ENCODE data around the gene POGZ. TPM values are rescaled to one million over a fixed set of nuclear protein-coding genes. Genes with fewer than 3 reads are reported as not detected.
"Not testable (repeated sequence)": the region's sequence is repeated elsewhere in the genome, so short reads cannot be mapped to it uniquely, and the experiment has no call there.

POGZ gene
- total RNA-seq, 1 donor from 2014 or later: 12.2 TPM

DNA sequence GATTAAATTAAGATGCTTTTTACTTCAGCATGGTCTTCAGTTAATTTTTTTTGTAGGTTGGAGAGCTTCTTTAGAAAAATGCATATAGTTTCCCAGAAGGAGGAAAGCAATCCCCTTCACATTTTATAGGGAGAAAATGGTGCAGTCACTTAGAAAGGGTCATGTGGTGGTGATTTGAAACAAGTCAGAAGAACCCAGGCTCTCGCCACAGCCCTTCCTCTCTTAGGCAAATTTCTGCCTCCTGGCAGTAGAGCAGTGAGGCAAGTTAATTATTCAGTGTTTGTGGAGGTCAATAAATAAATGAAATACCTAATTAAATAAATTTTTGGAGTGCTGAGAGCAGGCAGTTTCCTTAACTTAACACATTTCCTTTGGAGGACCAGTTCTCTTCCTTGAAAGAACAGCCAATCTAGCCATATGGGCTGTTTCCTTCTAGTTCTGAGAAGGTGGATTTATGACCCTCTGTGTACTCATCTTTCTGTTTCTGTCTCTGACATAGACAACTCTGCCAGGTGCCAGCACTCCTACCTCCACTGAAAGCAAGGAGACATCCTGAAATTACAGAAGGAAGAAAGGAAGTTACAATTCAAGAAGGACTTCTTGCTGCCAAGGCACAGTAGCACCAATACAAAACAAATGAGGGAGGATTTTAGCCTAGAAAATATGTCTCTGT is 19.0 kb upstream of the POGZ start:
- no peak for DNase-seq (ENCODE audit: low read depth, low spot score)

- no peak for DNase-seq (ENCODE audit: low read depth, low spot score)
These were observed 17.8 kb upstream of the POGZ start for GRCh38 chr1:151477066-151477465.

- no peak for DNase-seq (ENCODE audit: low read depth, low spot score)
These were observed 16.8 kb upstream of the POGZ start for GRCh38 chr1:151476083-151476482.

DNA sequence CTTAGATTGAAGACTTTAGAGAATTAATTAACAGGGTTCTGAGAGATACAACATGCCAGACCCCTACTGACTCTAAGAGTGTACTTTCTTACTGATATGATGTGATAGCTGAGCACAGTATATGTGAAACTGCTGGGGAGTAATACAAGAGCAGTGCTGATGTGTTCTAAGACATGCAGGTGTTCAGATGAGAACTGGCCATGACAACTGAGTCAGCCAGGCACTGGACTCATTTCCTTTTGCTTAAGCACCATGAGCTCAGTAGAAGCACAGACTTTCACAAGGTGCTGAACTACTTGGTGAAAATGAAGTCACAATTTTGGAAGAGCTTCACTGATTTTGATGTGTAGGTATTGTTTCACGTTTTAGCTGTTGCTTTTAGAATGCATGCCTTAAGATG is 15.9 kb upstream of the POGZ start:
- DNase-seq (ENCODE audit: low read depth, low spot score): no peak

- DNase-seq (ENCODE audit: low read depth, low spot score): no peak
These were observed 15.5 kb upstream of the POGZ start for GRCh38 chr1:151474745-151475144.

DNA sequence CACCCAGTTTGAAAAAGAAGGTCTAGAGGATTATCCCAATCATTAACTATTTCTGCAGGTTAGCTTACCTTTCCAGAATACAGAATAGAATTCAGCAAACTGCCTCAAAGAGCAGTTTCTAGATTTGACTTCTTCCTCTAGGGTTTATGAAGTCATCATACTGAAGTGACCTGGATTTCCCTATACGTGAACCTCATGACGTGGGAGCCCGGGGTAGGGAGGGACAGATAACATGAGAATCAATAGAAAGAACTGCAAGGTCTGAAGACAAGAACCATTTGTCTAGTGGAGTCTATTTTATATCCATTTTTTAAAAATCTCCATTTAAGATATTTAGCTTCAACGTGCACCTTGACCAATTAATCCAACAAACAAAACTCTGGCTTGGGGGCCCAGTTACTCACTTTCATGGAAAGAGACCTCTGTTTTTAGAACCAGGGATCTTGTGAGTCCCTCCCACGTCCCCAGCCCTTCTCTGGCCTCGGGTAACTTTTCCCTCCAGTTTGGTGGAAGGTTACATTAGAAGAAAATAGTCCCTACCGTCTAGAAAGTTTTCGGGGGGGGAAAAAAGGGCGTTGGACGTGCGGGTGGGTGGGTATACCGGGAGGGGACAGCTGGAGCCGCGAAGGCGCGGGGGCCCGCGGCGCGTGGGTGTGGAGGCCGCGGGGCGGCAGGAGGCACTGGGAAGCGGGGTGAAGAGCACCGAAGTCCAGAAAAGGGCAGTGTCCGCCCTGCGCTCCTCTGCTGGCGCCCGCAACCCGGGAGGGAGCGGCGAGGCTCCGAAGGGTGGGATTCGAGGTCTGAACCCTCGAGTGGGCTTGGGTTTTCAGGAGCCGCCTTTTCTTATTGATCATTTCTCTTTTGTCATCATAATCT is 13.8 kb upstream of the POGZ start:
- peak; percentile 17 for DNase-seq (ENCODE audit: low read depth, low spot score)

DNA sequence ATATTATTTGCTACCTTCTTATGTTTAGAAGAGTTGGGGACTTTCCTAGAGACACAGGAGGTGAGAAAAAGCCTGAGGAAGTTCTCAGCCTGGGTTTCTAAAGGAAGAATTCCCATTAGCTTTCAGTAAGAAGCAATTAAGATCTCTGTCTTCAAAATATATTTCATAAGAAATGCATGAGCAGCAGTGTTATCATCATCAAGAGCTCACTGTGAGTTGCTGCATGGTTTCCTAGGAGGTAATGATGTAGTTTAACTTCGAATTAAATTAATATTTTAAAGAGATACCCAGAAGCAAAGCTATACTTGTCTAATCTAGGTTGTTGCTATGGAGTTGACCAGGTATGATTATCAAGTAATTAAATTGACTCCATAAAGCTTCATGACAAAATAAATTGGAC is 5.7 kb upstream of the POGZ start:
- no peak for DNase-seq (ENCODE audit: low read depth, low spot score)

DNA sequence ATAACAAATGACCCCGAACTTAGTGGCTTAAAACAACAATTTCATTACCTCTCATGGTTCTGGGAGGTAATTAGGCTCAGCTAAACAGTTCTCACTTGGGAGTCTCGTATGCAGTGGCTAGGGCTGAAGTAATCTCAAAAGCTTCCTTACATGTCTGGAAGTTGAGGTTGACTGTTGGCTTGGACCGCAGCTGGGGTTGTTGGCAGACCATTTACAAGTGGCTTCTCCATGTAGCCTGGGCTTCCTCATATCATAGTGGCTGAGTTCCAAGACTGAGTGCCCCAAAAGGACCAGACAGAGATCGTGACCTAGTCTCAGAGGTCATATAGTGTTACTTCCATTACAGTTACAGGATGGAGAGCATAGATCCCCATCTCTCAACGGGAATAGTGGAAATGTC is 2.4 kb upstream of the POGZ start:
- DNase-seq (ENCODE audit: low read depth, low spot score): no peak

- DNase-seq (ENCODE audit: low read depth, low spot score): peak; percentile 27
These were observed 428 bp downstream of the POGZ start for GRCh38 chr1:151458802-151459330.

DNA sequence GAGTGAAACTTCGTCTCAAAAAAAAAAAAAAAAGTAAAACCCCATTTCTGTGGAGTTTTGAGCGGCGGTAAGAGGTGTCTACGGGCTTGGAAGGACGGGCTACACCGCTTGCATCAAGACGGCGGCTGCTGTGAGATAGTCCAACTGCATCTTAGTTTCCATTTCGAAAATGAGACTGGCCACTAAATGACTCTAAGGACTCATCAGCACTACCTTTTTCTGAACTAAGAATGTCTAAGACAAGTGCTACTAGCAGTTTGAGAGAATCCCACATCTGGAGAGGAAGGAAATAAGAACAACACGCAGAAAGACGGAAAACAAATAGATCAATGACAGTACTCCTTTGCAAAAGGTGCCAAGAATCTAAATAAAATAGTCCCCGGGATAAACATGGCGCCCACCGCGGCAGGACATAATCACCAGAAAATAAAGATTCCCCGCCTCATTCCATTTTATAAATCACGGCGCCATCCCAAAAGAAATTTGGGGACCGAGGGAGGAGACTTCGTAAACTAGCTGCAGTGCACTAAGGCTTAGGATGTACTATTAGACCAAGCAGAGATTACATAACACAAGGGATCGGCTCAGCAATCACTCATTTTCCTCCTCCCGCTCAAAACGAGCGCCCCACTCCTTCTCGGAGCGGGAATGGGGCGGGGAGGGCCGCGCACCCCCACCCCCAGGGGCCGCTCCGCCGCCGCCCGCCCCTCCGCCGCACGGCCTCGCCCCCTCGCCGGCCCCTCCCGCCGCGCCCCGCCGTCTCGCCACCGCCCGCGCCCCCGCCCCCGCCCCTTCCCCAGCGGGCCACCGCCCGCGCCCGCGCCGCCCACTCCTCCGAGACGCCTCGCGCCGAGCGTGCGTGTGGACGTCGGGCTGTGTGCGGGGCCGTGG is 1.1 kb downstream of the POGZ start:
- peak; percentile 49 for DNase-seq (ENCODE audit: low read depth, low spot score)

DNA sequence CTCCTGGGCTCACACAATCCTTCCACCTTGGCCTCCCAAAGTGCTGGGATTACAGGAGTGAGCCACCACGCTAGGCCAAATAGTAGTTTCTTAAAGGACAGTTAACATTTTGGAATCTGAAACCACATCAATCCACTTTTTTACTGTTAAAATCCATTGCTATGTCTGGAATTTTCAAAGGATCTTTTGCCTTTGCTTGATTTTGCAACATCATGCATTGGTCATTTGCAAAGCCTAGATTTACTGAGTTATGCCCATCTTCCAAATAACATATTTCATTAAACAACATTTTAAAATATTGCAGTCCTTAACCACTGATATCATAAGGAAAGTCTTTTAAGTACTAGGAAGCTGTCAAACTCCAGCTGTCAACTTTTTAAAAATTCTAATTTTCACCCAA is 3.3 kb downstream of the POGZ start:
- DNase-seq (ENCODE audit: low read depth, low spot score): no peak

GRCh38 chr1:151455231-151455630 is 4.1 kb downstream of the POGZ start:
- no peak for DNase-seq (ENCODE audit: low read depth, low spot score)

DNA sequence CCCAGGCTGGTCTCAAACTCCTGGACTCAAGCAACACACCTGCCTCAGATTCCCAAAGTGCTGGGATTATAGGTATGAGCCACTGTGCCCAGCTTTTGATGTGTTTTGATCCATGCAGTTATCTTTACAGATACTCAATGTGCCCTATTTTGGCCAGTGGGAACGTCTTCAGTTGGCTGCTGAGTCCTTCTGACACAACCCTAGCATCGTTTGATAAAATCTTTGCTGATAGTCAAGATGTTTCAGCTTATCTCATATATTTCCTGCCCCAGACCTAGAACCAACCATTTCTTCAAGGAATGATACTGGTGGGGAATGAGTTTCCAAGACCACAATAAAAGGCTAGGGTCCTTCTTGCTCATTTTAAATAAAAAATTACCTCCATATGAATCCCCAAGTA is 11.6 kb downstream of the POGZ start:
- DNase-seq (ENCODE audit: low read depth, low spot score): no peak

GRCh38 chr1:151444783-151445177 is 14.5 kb downstream of the POGZ start:
- DNase-seq (ENCODE audit: low read depth, low spot score): no peak

- peak; percentile 55 for DNase-seq (ENCODE audit: low read depth, low spot score)
These were observed 15.2 kb downstream of the POGZ start for GRCh38 chr1:151443846-151444782.

GRCh38 chr1:151437396-151437795 is 21.9 kb downstream of the POGZ start:
- DNase-seq (ENCODE audit: low read depth, low spot score): not testable (repeated sequence)

DNA sequence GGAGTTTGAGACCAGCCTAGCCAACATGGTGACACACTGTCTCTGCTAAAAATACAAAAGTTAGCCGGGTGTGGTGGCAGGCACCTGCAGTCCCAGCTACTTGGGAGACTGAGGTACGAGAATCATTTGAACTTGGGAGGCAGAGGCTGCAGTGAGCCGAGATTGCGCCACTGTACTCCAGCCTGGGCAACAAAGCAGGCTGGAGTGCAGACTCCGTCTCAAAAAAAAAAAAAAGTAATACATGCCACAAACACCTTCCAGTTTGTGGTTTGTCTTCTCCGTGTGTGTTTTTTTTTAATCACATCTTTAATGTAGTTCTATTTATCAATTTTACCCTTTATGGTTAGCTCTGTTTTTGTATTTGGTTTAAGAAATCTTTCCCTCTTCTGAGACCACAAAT is 22.3 kb downstream of the POGZ start:
- no peak for DNase-seq (ENCODE audit: low read depth, low spot score)

GRCh38 chr1:151435174-151435573 is 24.1 kb downstream of the POGZ start:
- no peak for DNase-seq (ENCODE audit: low read depth, low spot score)

- not testable (repeated sequence) for DNase-seq (ENCODE audit: low read depth, low spot score)
These were observed 25.5 kb downstream of the POGZ start for GRCh38 chr1:151433827-151434226.

- DNase-seq (ENCODE audit: low read depth, low spot score): no peak
These were observed 31.2 kb downstream of the POGZ start for GRCh38 chr1:151428068-151428467.
